Measurements from ENCODE around the gene CPT1C.

DNA sequence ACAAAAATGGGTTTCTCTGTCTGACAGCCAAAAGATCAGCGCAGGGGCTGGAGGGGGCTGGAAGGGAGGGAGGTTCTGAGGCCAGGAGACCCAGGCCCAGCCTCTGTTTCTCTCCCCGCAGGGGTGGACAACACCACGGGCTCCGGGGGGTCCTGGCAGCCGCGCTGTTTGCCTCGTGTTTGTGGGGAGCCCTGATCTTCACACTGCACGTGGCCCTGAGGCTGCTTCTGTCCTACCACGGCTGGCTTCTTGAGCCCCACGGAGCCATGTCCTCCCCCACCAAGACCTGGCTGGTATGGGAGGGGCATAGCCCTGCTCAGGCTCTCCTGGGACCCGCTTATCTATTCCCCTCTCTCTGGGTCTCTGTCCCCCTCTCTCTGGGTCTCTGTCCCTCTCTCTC lies 9.6 kb downstream of the CPT1C start:
- TF ChIP-seq TAF1 (IDR thresholded peaks at IDR 0.05; ENCODE audit: borderline replicate concordance, insufficient read depth, low read length): no peak
- TF ChIP-seq, protein P1, sequence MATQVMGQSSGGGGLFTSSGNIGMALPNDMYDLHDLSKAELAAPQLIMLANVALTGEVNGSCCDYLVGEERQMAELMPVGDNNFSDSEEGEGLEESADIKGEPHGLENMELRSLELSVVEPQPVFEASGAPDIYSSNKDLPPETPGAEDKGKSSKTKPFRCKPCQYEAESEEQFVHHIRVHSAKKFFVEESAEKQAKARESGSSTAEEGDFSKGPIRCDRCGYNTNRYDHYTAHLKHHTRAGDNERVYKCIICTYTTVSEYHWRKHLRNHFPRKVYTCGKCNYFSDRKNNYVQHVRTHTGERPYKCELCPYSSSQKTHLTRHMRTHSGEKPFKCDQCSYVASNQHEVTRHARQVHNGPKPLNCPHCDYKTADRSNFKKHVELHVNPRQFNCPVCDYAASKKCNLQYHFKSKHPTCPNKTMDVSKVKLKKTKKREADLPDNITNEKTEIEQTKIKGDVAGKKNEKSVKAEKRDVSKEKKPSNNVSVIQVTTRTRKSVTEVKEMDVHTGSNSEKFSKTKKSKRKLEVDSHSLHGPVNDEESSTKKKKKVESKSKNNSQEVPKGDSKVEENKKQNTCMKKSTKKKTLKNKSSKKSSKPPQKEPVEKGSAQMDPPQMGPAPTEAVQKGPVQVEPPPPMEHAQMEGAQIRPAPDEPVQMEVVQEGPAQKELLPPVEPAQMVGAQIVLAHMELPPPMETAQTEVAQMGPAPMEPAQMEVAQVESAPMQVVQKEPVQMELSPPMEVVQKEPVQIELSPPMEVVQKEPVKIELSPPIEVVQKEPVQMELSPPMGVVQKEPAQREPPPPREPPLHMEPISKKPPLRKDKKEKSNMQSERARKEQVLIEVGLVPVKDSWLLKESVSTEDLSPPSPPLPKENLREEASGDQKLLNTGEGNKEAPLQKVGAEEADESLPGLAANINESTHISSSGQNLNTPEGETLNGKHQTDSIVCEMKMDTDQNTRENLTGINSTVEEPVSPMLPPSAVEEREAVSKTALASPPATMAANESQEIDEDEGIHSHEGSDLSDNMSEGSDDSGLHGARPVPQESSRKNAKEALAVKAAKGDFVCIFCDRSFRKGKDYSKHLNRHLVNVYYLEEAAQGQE (IDR thresholded peaks at IDR 0.05; ENCODE audit: insufficient read depth in 1 of 2, low read depth in 2 of 2, low read length in 2 of 2): no peak
- TF ChIP-seq POLR2AphosphoS5 (IDR thresholded peaks at IDR 0.05; ENCODE audit: low read depth, low read length): no peak
